Kidney (tissue), 14 donors: Measurements from ENCODE around the gene PLEKHA6. TPM values are rescaled to one million over a fixed set of nuclear protein-coding genes. Genes with fewer than 3 reads are reported as not detected.
A peak's percentile ranks its signal among the peaks of the same experiment; 100 is the strongest.

ENCODE experiments used
- DNase-seq, 5 donors: peaks; one replicate each; pipeline ENCODE4 v3.0.0-alpha.2; 2013 to 2020
- FAIRE-seq: peaks from 2 replicates; lab custom pipeline; 2012; peaks lifted over from hg19 to GRCh38; lab: Jason Lieb, UNC
- H3K27ac ChIP-seq, 2 donors: one replicate each; pipeline ENCODE4 v1.7.0; 2013; ENCODE audit warnings: low read depth in 2 of 2, low read length in 2 of 2, inconsistent platforms in 1 of 2
- H3K27me3 ChIP-seq: one replicate; pipeline ENCODE4 v1.7.1; 2013; ENCODE audit warnings: low read length, inconsistent platforms; ENCODE audit not compliant: control insufficient read depth, insufficient read depth
- H3K36me3 ChIP-seq, 3 donors: one replicate each; pipeline versions ENCODE4 v1.7.0 to v1.7.1; 2013; ENCODE audit warnings: low read length in 3 of 3, control low read depth in 1 of 3, inconsistent platforms in 1 of 3; ENCODE audit not compliant: insufficient read depth in 3 of 3, control insufficient read depth in 2 of 3
- H3K4me1 ChIP-seq, 3 donors: one replicate each; pipeline versions ENCODE4 v1.7.0 to v1.7.1; 2013; ENCODE audit warnings: low read length in 3 of 3, inconsistent platforms in 1 of 3, low read depth in 1 of 3; ENCODE audit not compliant: control insufficient read depth in 2 of 3, insufficient read depth in 2 of 3
- H3K4me3 ChIP-seq, 3 donors: one replicate each; pipeline versions ENCODE4 v1.7.0 to v1.8.1; 2013; ENCODE audit warnings: low read length in 3 of 3, control low read depth in 1 of 3, inconsistent platforms in 1 of 3
- H3K9ac ChIP-seq, 3 donors: one replicate each; pipeline versions ENCODE4 v1.7.0 to v1.7.1; 2013; ENCODE audit warnings: low read length in 3 of 3, control low read depth in 1 of 3, inconsistent platforms in 1 of 3
- H3K9me3 ChIP-seq, 3 donors: one replicate each; pipeline versions ENCODE4 v1.7.0 to v1.7.1; 2013; ENCODE audit warnings: low read length in 3 of 3, control low read depth in 1 of 3, inconsistent platforms in 1 of 3; ENCODE audit not compliant: control insufficient read depth in 2 of 3, insufficient read depth in 1 of 3
- CTCF ChIP-seq: IDR thresholded peaks from 3 replicates; pipeline ENCODE4 v1.5.1; 2012; ENCODE audit warnings: mild to moderate bottlenecking, moderate library complexity, borderline replicate concordance; ENCODE audit not compliant: insufficient read depth; ENCODE audit errors: extremely low read depth
- intact Hi-C: fragments of 100-400 bp; cut with DNase I; formaldehyde crosslinking; loops from one replicate; pipeline ENCODE4 v1.11.1; 2022
- polyA plus RNA-seq: library from polyadenylated mRNA; stranded (reverse); fragments of 350-450 nt; fragmentation: Illumina TruSeq; extraction: RNeasy Lipid Tissue Mini Kit (QIAGEN cat#74804); gene quantifications from one replicate; pipeline ENCODE4 v1.2.3, GENCODE V29; 2014; ENCODE audit warnings: low read depth, low replicate concordance; ENCODE audit not compliant: insufficient read depth
- total RNA-seq: library from RNA; stranded (reverse); fragmentation: NEBNext Ultra II Directional; extraction: Animal tissue kit (Norgen Biotek cat#: 25700); gene quantifications from one replicate; pipeline ENCODE4 v1.2.1, GENCODE V29; 2021
- donor health status: control.
- donor health status: control.
- donor health status: control.
- donor health status: control.
- donor health status: control.
- donor health status: DM: yes; HTN: yes; CAD: no.
- donor health status: Normal renal cell carcinoma (clear cell type).

PLEKHA6 gene
- total and polyA plus RNA-seq, 2 donors from 2014 or later, result 17.5 to 65.1 TPM

- Histone ChIP-seq H3K27me3 (no peaks in the 10 kb centered on the region), H3K4me1 (no peaks in the 10 kb centered on the region), H3K9me3 (peaks cover 0 to 3% (median 0%) of the 10 kb centered on the region in 3 donors), H3K4me3 (no peak within 1 kb of the TSS), H3K9ac (no peak within 1 kb of the TSS), H3K27ac (no peak within 1 kb of the TSS), H3K36me3 (no peaks in the 10 kb centered on the region)
- intact Hi-C loops, result no loop called here
- no peak for DNase-seq
- no peak for FAIRE-seq
- TF ChIP-seq CTCF, result no peak
These were observed 163.5 kb downstream of the PLEKHA6 start, which contains the start of gene KISS1 for GRCh38 chr1:204196068-204196795. KISS1 (minus strand) TSS chr1:204196491; CDS start chr1:204192876, 3,615 bp downstream.

- no peak for TF ChIP-seq CTCF
- FAIRE-seq, result no peak
- Histone ChIP-seq H3K9me3 (peaks cover 0 to 3% (median 0%) of the 10 kb centered on the region in 3 donors), H3K4me1 (peaks cover 0 to 4% (median 3%) of the 10 kb centered on the region in 3 donors), H3K27me3 (no peaks in the 10 kb centered on the region), H3K9ac (no peak overlapping the region), H3K4me3 (peak overlapping the region in 1 of 3 donors; percentile 31), H3K27ac (no peak overlapping the region), H3K36me3 (no peaks in the 10 kb centered on the region)
- DNase-seq, result peak in 1 of 5 donors; percentile 24
- intact Hi-C loops, result no loop called here
These were observed 165.0 kb downstream of the PLEKHA6 start for GRCh38 chr1:204194771-204195170.

- Histone ChIP-seq H3K27me3 (peaks cover under 1% of the 10 kb centered on the region), H3K9ac (no peak overlapping the region), H3K36me3 (no peaks in the 10 kb centered on the region), H3K4me1 (peaks cover 0 to 4% (median 3%) of the 10 kb centered on the region in 3 donors), H3K27ac (no peak overlapping the region), H3K9me3 (peaks cover 0 to 3% (median 0%) of the 10 kb centered on the region in 3 donors), H3K4me3 (no peak overlapping the region)
- intact Hi-C loops, result no loop called here
- TF ChIP-seq CTCF, result no peak
- FAIRE-seq (no peak), DNase-seq (no peak)
These were observed 165.6 kb downstream of the PLEKHA6 start for GRCh38 chr1:204194080-204194479.
